CD4-positive, alpha-beta T cell treated with Interleukin-17A for 1 hour (primary cell): ENCODE measurements around the gene TMEM198.

ENCODE experiments used
- DNase-seq: peaks from one replicate; pipeline ENCODE4 v3.0.0-alpha.2; 2020

The TMEM198 gene

GRCh38 chr2:219509780-219510511 is 33.9 kb upstream of the TMEM198 start:
- DNase-seq = peak; percentile 36

GRCh38 chr2:219510512-219511135 is 33.2 kb upstream of the TMEM198 start:
- DNase-seq = no peak

- no peak for DNase-seq
These were observed 32.1 kb upstream of the TMEM198 start for GRCh38 chr2:219511547-219512325.

- no peak for DNase-seq
These were observed 31.2 kb upstream of the TMEM198 start for GRCh38 chr2:219512524-219513216.

- DNase-seq = no peak
These were observed 30.0 kb upstream of the TMEM198 start for GRCh38 chr2:219513787-219514186.

GRCh38 chr2:219514196-219514761 is 29.5 kb upstream of the TMEM198 start, which contains the start of gene ASIC4:
Gene ASIC4 (plus strand): TSS chr2:219514482. CDS start chr2:219514725, 243 bp downstream.
- no peak for DNase-seq

GRCh38 chr2:219514836-219515235 is 29.0 kb upstream of the TMEM198 start:
- no peak for DNase-seq

GRCh38 chr2:219515874-219516629 is 27.8 kb upstream of the TMEM198 start:
- no peak for DNase-seq

GRCh38 chr2:219516888-219517287 is 26.9 kb upstream of the TMEM198 start:
- no peak for DNase-seq

GRCh38 chr2:219517954-219518778 is 25.7 kb upstream of the TMEM198 start:
- no peak for DNase-seq

- DNase-seq = no peak
These were observed 24.3 kb upstream of the TMEM198 start for GRCh38 chr2:219519526-219519916.

GRCh38 chr2:219520079-219520478 is 23.7 kb upstream of the TMEM198 start:
- no peak for DNase-seq

- no peak for DNase-seq
These were observed 22.6 kb upstream of the TMEM198 start for GRCh38 chr2:219521066-219521880.

GRCh38 chr2:219522111-219523030 is 21.5 kb upstream of the TMEM198 start:
- no peak for DNase-seq

GRCh38 chr2:219523031-219523671 is 20.7 kb upstream of the TMEM198 start:
- DNase-seq = no peak

- no peak for DNase-seq
These were observed 19.0 kb upstream of the TMEM198 start for GRCh38 chr2:219524817-219525216.

- no peak for DNase-seq
These were observed 18.1 kb upstream of the TMEM198 start for GRCh38 chr2:219525533-219526232.
